H9 (cell line): ENCODE measurements around the gene FXR1. TPM values are rescaled to one million over a fixed set of nuclear protein-coding genes. Genes with fewer than 3 reads are reported as not detected.

Experiments
- DNase-seq: peaks from one replicate; pipeline ENCODE4 v3.0.0-alpha.2; 2017
- H2AFZ ChIP-seq: one replicate; pipeline ENCODE4 v1.6.1; 2013; ENCODE audit warnings: mild to moderate bottlenecking, low read length, control low read depth, moderate library complexity
- H2AK5ac ChIP-seq: 2 replicates; pipeline ENCODE4 v1.6.1; 2013; ENCODE audit warnings: low read length, control low read depth, mixed read lengths; ENCODE audit not compliant: insufficient read length
- H2BK120ac ChIP-seq: one replicate; pipeline ENCODE4 v1.6.1; 2013; ENCODE audit warnings: low read depth, mild to moderate bottlenecking, low read length, control low read depth, inconsistent platforms; ENCODE audit not compliant: poor library complexity, severe bottlenecking
- H2BK12ac ChIP-seq: 2 replicates; pipeline ENCODE4 v1.6.1; 2013; ENCODE audit warnings: low read length, control low read depth, mixed read lengths, low read depth; ENCODE audit not compliant: insufficient read length
- H2BK15ac ChIP-seq: 2 replicates; pipeline ENCODE4 v1.6.1; 2013; ENCODE audit warnings: low read depth, low read length, control low read depth
- H2BK20ac ChIP-seq: one replicate; pipeline ENCODE4 v1.6.1; 2013; ENCODE audit warnings: low read depth, mild to moderate bottlenecking, low read length, control low read depth, inconsistent platforms; ENCODE audit not compliant: poor library complexity, severe bottlenecking
- H2BK5ac ChIP-seq: 2 replicates; pipeline ENCODE4 v1.6.1; 2013; ENCODE audit warnings: low read length, control low read depth, mixed read lengths; ENCODE audit not compliant: insufficient read length
- H3K14ac ChIP-seq: 2 replicates; pipeline ENCODE4 v1.6.1; 2013; ENCODE audit warnings: low read length, control low read depth; ENCODE audit not compliant: insufficient read depth
- H3K18ac ChIP-seq: 2 replicates; pipeline ENCODE4 v1.6.1; 2013; ENCODE audit warnings: low read depth, mild to moderate bottlenecking, mixed read lengths, low read length, control low read depth; ENCODE audit not compliant: insufficient read length
- H3K23ac ChIP-seq: 2 replicates; pipeline ENCODE4 v1.6.1; 2013; ENCODE audit warnings: low read length, control low read depth, mixed read lengths, low read depth; ENCODE audit not compliant: insufficient read length
- H3K23me2 ChIP-seq: 2 replicates; pipeline ENCODE4 v1.6.1; 2013; ENCODE audit warnings: low read depth, mild to moderate bottlenecking, mixed read lengths, low read length, control low read depth; ENCODE audit not compliant: insufficient read length, poor library complexity, severe bottlenecking
- H3K27ac ChIP-seq: 2 replicates; pipeline ENCODE4 v1.5.1; 2013; ENCODE audit warnings: low read length, control low read depth, mixed read lengths, low read depth; ENCODE audit not compliant: insufficient read length
- H3K27me3 ChIP-seq: 2 replicates; pipeline ENCODE4 v1.6.1; 2013; ENCODE audit warnings: low read length, control low read depth, inconsistent platforms; ENCODE audit not compliant: insufficient read depth
- H3K4ac ChIP-seq: 2 replicates; pipeline ENCODE4 v1.6.1; 2013; ENCODE audit warnings: low read depth, mild to moderate bottlenecking, control low read depth, inconsistent platforms, low read length, moderate library complexity
- H3K4me1 ChIP-seq: 2 replicates; pipeline ENCODE4 v1.6.1; 2013; ENCODE audit warnings: low read length, control low read depth, inconsistent platforms; ENCODE audit not compliant: insufficient read depth
- H3K4me2 ChIP-seq: 2 replicates; pipeline ENCODE4 v1.6.1; 2013; ENCODE audit warnings: low read length, control low read depth, mixed read lengths; ENCODE audit not compliant: insufficient read length, insufficient read depth
- H3K56ac ChIP-seq: 2 replicates; pipeline ENCODE4 v1.6.1; 2013; ENCODE audit warnings: low read depth, mild to moderate bottlenecking, mixed read lengths, low read length, control low read depth; ENCODE audit not compliant: insufficient read length
- H3K79me1 ChIP-seq: 2 replicates; pipeline ENCODE4 v1.6.1; 2013; ENCODE audit warnings: low read depth, mild to moderate bottlenecking, moderate library complexity, low read length, control low read depth, inconsistent platforms; ENCODE audit not compliant: insufficient read depth, poor library complexity, severe bottlenecking
- H3K79me2 ChIP-seq: 2 replicates; pipeline ENCODE4 v1.6.1; 2013; ENCODE audit warnings: low read length, control low read depth, inconsistent platforms; ENCODE audit not compliant: insufficient read depth
- H3K9ac ChIP-seq: 2 replicates; pipeline ENCODE4 v1.6.1; 2013; ENCODE audit warnings: low read length, control low read depth, mixed read lengths; ENCODE audit not compliant: insufficient read length; ENCODE audit errors: extremely low read depth
- H3K9me3 ChIP-seq: one replicate; pipeline ENCODE4 v1.6.1; 2013; ENCODE audit warnings: low read depth, low read length, inconsistent platforms; ENCODE audit not compliant: control insufficient read depth
- H3T11ph ChIP-seq: one replicate; pipeline ENCODE4 v1.6.1; 2013; ENCODE audit warnings: mild to moderate bottlenecking, low read length, control low read depth, inconsistent platforms
- H4K20me1 ChIP-seq: one replicate; pipeline ENCODE4 v1.6.1; 2013; ENCODE audit not compliant: control insufficient read depth, insufficient read length, insufficient read depth
- H4K5ac ChIP-seq: 2 replicates; pipeline ENCODE4 v1.6.1; 2013; ENCODE audit warnings: low read depth, mild to moderate bottlenecking, mixed read lengths, low read length, control low read depth; ENCODE audit not compliant: insufficient read length
- H4K8ac ChIP-seq: replicated peaks from 2 replicates; pipeline ENCODE4 v1.6.1; 2013; ENCODE audit warnings: low read length, control low read depth, mixed read lengths, low read depth; ENCODE audit not compliant: insufficient read length
- H4K91ac ChIP-seq: 2 replicates; pipeline ENCODE4 v1.6.1; 2013; ENCODE audit warnings: low read depth, mild to moderate bottlenecking, moderate library complexity, mixed read lengths, low read length, control low read depth; ENCODE audit not compliant: insufficient read length
- H3K27ac Mint-ChIP-seq, 3 experiments: 2 replicates in 2 of 3; 3 replicates in 1 of 3; pipeline ENCODE4 v1.8.0; 2020 to 2021; ENCODE audit warnings: mixed read lengths in 3 of 3, mild to moderate bottlenecking in 1 of 3, moderate library complexity in 1 of 3
- H3K27me3 Mint-ChIP-seq: 2 replicates; pipeline ENCODE4 v1.8.0; 2021; ENCODE audit warnings: low read depth, mild to moderate bottlenecking, moderate library complexity, mixed read lengths
- H3K36me3 Mint-ChIP-seq, 3 experiments: 2 replicates in 2 of 3; 3 replicates in 1 of 3; pipeline ENCODE4 v1.8.0; 2020 to 2021; ENCODE audit warnings: low read depth in 3 of 3, mixed read lengths in 3 of 3; ENCODE audit not compliant: insufficient read depth in 1 of 3
- H3K4me1 Mint-ChIP-seq, 2 experiments: 2 replicates each; pipeline ENCODE4 v1.8.0; 2020; ENCODE audit warnings: mixed read lengths in 2 of 2
- H3K4me3 Mint-ChIP-seq, 2 experiments: 2 replicates in 1 of 2; 3 replicates in 1 of 2; pipeline ENCODE4 v1.8.0; 2020 to 2021; ENCODE audit warnings: mild to moderate bottlenecking in 2 of 2, mixed read lengths in 2 of 2, moderate library complexity in 1 of 2
- H3K9me3 Mint-ChIP-seq, 2 experiments: 2 replicates in 1 of 2; 3 replicates in 1 of 2; pipeline ENCODE4 v1.8.0; 2020; ENCODE audit warnings: mild to moderate bottlenecking in 2 of 2, mixed read lengths in 2 of 2, moderate library complexity in 1 of 2
- CTCF ChIP-seq: fragments of 200-600 bp; sonication (generic); conservative IDR thresholded peaks from 3 replicates; pipeline ENCODE4 v1.8.0; 2021; ENCODE audit warnings: antibody characterized with exemption, mild to moderate bottlenecking
- WGBS: extraction: QIAGEN DNeasy Blood & Tissue Kit; methylation state at CpG from one replicate; pipeline ENCODE4 v1.1.7; 2013; ENCODE audit warnings: missing lambda C conversion rate, low lambda C conversion rate, mixed read lengths; ENCODE audit not compliant: insufficient read length; ENCODE audit errors: extremely low coverage; 5-methylcytosine and 5-hydroxymethylcytosine counted together
- total RNA-seq: library from RNA; stranded (reverse); gene quantifications from 2 replicates; pipeline ENCODE4 v1.2.1, GENCODE V29; 2021

The FXR1 gene
- total RNA-seq, 1 experiment from 2014 or later: 240 TPM

GRCh38 chr3:180898572-180898971 lies 13.9 kb upstream of the FXR1 start:
- H2BK120ac ChIP-seq: no peak overlapping the region
- no peak overlapping the region for H3K56ac ChIP-seq
- no peak overlapping the region for H3K18ac ChIP-seq
- Mint-ChIP-seq H3K27ac (no peak overlapping the region), H3K9me3 (peaks cover 12 to 14% of the 10 kb centered on the region in 2 experiments; a peak in 4 of 5 replicates), H3K4me3 (no peak overlapping the region), H3K4me1 (peaks cover 5 to 7% of the 10 kb centered on the region in 2 experiments), H3K36me3 (peaks cover 5 to 16% (median 6%) of the 10 kb centered on the region in 3 experiments), H3K27me3 (no peaks in the 10 kb centered on the region)
- H2BK20ac ChIP-seq: no peak overlapping the region
- no peaks in the 10 kb centered on the region for H3K27me3 ChIP-seq
- no peak overlapping the region for H2BK15ac ChIP-seq
- H2AK5ac ChIP-seq: no peak overlapping the region
- no peak overlapping the region for H3K4me2 ChIP-seq
- no peak overlapping the region for H3K9ac ChIP-seq
- no peak overlapping the region for H2BK5ac ChIP-seq
- H3K9me3 ChIP-seq: no peaks in the 10 kb centered on the region
- H3K4me1 ChIP-seq: no peaks in the 10 kb centered on the region
- no CpG with 5 or more reads among the region's 8 CpGs for WGBS
- H3T11ph ChIP-seq: no peak overlapping the region
- no peak overlapping the region for H4K91ac ChIP-seq
- H3K4ac ChIP-seq: no peak overlapping the region
- H4K5ac ChIP-seq: no peak overlapping the region
- no peaks in the 10 kb centered on the region for H4K20me1 ChIP-seq
- no peaks in the 10 kb centered on the region for H3K79me2 ChIP-seq
- H3K23ac ChIP-seq: no peak overlapping the region
- H2AFZ ChIP-seq: no peak overlapping the region
- H3K79me1 ChIP-seq: no peaks in the 10 kb centered on the region
- no peak overlapping the region for H3K14ac ChIP-seq
- no peak for TF ChIP-seq CTCF
- H3K23me2 ChIP-seq: no peaks in the 10 kb centered on the region
- no peak for DNase-seq
- H2BK12ac ChIP-seq: no peak overlapping the region
- H3K27ac ChIP-seq: no peak overlapping the region
- H4K8ac ChIP-seq: no peak overlapping the region
